Gastrocnemius medialis (tissue), 4 donors: ENCODE data around the gene ERRFI1. TPM values are rescaled to one million over a fixed set of nuclear protein-coding genes. Genes with fewer than 3 reads are reported as not detected.

Source experiments
- ATAC-seq, 2 donors: fragments of 150-250 bp; one replicate each; pipeline ENCODE4 v1.9.1; 2016
- DNase-seq, 2 donors: peaks; one replicate each; pipeline ENCODE4 v3.0.0-alpha.2; 2019
- H3K27ac ChIP-seq, 4 donors: fragments of 200-600 bp; sonication (generic); 1 replicate in 1 of 4; 2 replicates in 3 of 4; pipeline ENCODE4 v1.5.1; 2016 to 2018; ENCODE audit warnings: mild to moderate bottlenecking in 2 of 4, moderate library complexity in 1 of 4
- H3K27me3 ChIP-seq, 3 donors: fragments of 200-600 bp; sonication (generic) in 2 of 3; 1 replicate in 1 of 3; 2 replicates in 2 of 3; pipeline versions ENCODE4 v1.5.1 to v1.6.0; 2016 to 2019; ENCODE audit warnings: mild to moderate bottlenecking in 1 of 3, moderate library complexity in 1 of 3
- H3K36me3 ChIP-seq, 2 donors: fragments of 200-600 bp; sonication (generic) in 1 of 2; one replicate each; pipeline ENCODE4 v1.5.1; 2017 to 2018
- H3K4me1 ChIP-seq, 2 donors: fragments of 200-600 bp; sonication (generic) in 1 of 2; one replicate each; pipeline ENCODE4 v1.5.1; 2016 to 2017; ENCODE audit warnings: mild to moderate bottlenecking in 2 of 2
- H3K4me3 ChIP-seq, 4 donors: fragments of 200-600 bp; sonication (generic) in 3 of 4; 1 replicate in 1 of 4; 2 replicates in 3 of 4; pipeline ENCODE4 v1.5.1; 2016 to 2019; ENCODE audit warnings: mild to moderate bottlenecking in 2 of 4
- H3K9me3 ChIP-seq, 3 donors: fragments of 200-600 bp; sonication (generic) in 2 of 3; 1 replicate in 1 of 3; 2 replicates in 2 of 3; pipeline ENCODE4 v1.5.1; 2016 to 2019
- CTCF ChIP-seq, 5 experiments: fragments of 450-650 bp in 3 of 5; fragments of 200-600 bp in 2 of 5; sonication (generic) in 2 of 5; IDR thresholded peaks in 4 of 5; conservative IDR thresholded peaks in 1 of 5; 1 replicate in 4 of 5; 2 replicates in 1 of 5; pipeline ENCODE4 v1.5.1; 2016 to 2019; ENCODE audit warnings: antibody characterized with exemption in 5 of 5, mild to moderate bottlenecking in 3 of 5, moderate library complexity in 3 of 5
- POLR2A ChIP-seq, 2 donors: fragments of 450-650 bp; IDR thresholded peaks; one replicate each; pipeline ENCODE4 v1.6.1; 2017; ENCODE audit warnings: antibody characterized with exemption in 2 of 2, mild to moderate bottlenecking in 2 of 2, moderate library complexity in 2 of 2
- in situ Hi-C, 4 donors: fragments of 200-750 bp; cut with MboI; loops; one replicate each; pipeline versions ENCODE4 v1.15.0 to v1.8.0; 2017; ENCODE audit warnings: low sequenced_read_pairs in 4 of 4
- intact Hi-C: fragments of 100-400 bp; cut with DNase I; formaldehyde crosslinking; loops from one replicate; pipeline ENCODE4 v1.15.1; 2023; ENCODE audit warnings: low total_unique reads
- total RNA-seq, 4 donors: library from RNA; depleted of rRNA; stranded (reverse); fragments of >200 nt; gene quantifications; one replicate each; pipeline versions ENCODE4 v1.1.0 to v1.2.3, GENCODE V29; 2016

ERRFI1 gene
- total RNA-seq, 4 donors from 2014 or later: 184 to 644 (median 448) TPM

GRCh38 chr1:7972285-7972684, 53.8 kb downstream of the ERRFI1 start:
- Histone ChIP-seq H3K36me3 (peaks cover 0 to 46% of the 10 kb centered on the region in 2 donors), H3K4me1 (peaks cover 22 to 28% of the 10 kb centered on the region in 2 donors), H3K9me3 (no peaks in the 10 kb centered on the region), H3K27me3 (no peaks in the 10 kb centered on the region), H3K4me3 (no peak overlapping the region), H3K27ac (no peak overlapping the region)
- intact Hi-C loops (no loop called here), in situ Hi-C loops (loop anchor here in 3 of 4 donors (10.0 kb wide), 3 partner anchors 63 to 373 kb away; partner anchors contain the start of gene SLC45A1 (in 2 of the 3))
- TF ChIP-seq CTCF (IDR thresholded peaks at IDR 0.05 in 4 of 5, conservative IDR thresholded peaks at IDR 0.05 in 1 of 5): no peak
- TF ChIP-seq POLR2A (IDR thresholded peaks at IDR 0.05): no peak
- no peak for ATAC-seq
- no peak for DNase-seq

GRCh38 chr1:7971024-7971423, 55.1 kb downstream of the ERRFI1 start:
- Histone ChIP-seq H3K36me3 (peaks cover 0 to 51% of the 10 kb centered on the region in 2 donors), H3K27me3 (no peaks in the 10 kb centered on the region), H3K4me1 (peaks cover 24 to 29% of the 10 kb centered on the region in 2 donors), H3K4me3 (no peak overlapping the region), H3K9me3 (no peaks in the 10 kb centered on the region), H3K27ac (no peak overlapping the region)
- ATAC-seq: no peak
- no peak for DNase-seq
- intact Hi-C loops: no loop called here
- in situ Hi-C loops: loop anchor here in 3 of 4 donors (10.0 kb wide), 3 partner anchors 64 to 374 kb away; partner anchors contain the start of gene SLC45A1 (in 2 of the 3)
- TF ChIP-seq POLR2A (IDR thresholded peaks at IDR 0.05) (no peak), CTCF (IDR thresholded peaks at IDR 0.05 in 4 of 5, conservative IDR thresholded peaks at IDR 0.05 in 1 of 5) (no peak)

DNA sequence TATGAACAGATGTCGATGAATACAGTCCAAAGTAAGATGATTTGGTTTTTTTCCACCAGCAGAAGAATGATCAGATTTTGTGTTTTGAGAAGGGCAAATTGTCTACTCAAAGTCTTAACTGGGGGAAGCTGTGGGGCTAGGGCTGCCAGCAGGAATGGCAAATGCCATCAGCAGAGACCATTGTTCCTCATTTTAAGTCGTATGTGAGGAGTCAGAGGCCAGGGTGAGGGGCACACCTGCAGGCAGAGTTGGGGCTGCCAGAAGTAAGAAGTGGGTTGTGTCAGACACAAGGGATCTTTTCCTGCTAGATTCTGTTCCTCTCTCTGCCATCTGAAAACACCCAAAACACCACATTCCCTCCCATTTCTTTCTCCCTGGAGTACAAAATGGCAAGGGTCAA, 55.9 kb downstream of the ERRFI1 start:
- DNase-seq (no peak), ATAC-seq (no peak)
- Histone ChIP-seq H3K27ac (peak overlapping the region in 1 of 4 donors; percentile 6), H3K36me3 (peaks cover 0 to 59% of the 10 kb centered on the region in 2 donors), H3K4me3 (no peak overlapping the region), H3K9me3 (no peaks in the 10 kb centered on the region), H3K4me1 (peaks cover 20 to 23% of the 10 kb centered on the region in 2 donors), H3K27me3 (no peaks in the 10 kb centered on the region)
- intact Hi-C loops (no loop called here), in situ Hi-C loops (loop anchor here in 3 of 4 donors (10.0 kb wide), 3 partner anchors 65 to 375 kb away; partner anchors contain the start of gene SLC45A1 (in 2 of the 3))
- TF ChIP-seq CTCF (IDR thresholded peaks at IDR 0.05 in 4 of 5, conservative IDR thresholded peaks at IDR 0.05 in 1 of 5) (no peak), POLR2A (IDR thresholded peaks at IDR 0.05) (no peak)

- no peaks in the 10 kb centered on the region for H3K27me3 ChIP-seq
- H3K36me3 ChIP-seq: peaks cover 0 to 84% of the 10 kb centered on the region in 2 donors
- no peak overlapping the region for H3K4me3 ChIP-seq
- no peak for ATAC-seq
- intact Hi-C loops: loop anchor here (10.0 kb wide), 1 partner anchor 907 kb away; the partner anchor contains the start of gene ENO1
- H3K4me1 ChIP-seq: peaks cover 43 to 44% of the 10 kb centered on the region in 2 donors
- H3K27ac ChIP-seq: peak overlapping the region in 2 of 4 donors; percentile 16 to 32
- TF ChIP-seq CTCF (IDR thresholded peaks at IDR 0.05 in 4 of 5, conservative IDR thresholded peaks at IDR 0.05 in 1 of 5) (no peak), POLR2A (IDR thresholded peaks at IDR 0.05) (no peak)
- in situ Hi-C loops: no loop called here
- DNase-seq: no peak
- no peaks in the 10 kb centered on the region for H3K9me3 ChIP-seq
Observed at GRCh38 chr1:7967651-7968050, 58.5 kb downstream of the ERRFI1 start.
